K562 (cell line): ENCODE measurements around the gene IKBKG. TPM values are rescaled to one million over a fixed set of nuclear protein-coding genes. Genes with fewer than 3 reads are reported as not detected.

Experiments used
- BCL6 ChIP-seq: fragments of 250-450 bp; sonication (Bioruptor Pico); IDR thresholded peaks from 2 replicates; pipeline ENCODE4 v1.4.0; 2020
- CXXC5 ChIP-seq: fragments of 250-450 bp; sonication (Bioruptor Pico); IDR thresholded peaks from 2 replicates; pipeline ENCODE4 v1.8.0; 2022; ENCODE audit warnings: inconsistent platforms, mild to moderate bottlenecking, moderate library complexity
- E2F3 ChIP-seq: fragments of 250-450 bp; sonication (Bioruptor Pico); IDR thresholded peaks from 2 replicates; pipeline ENCODE4 v1.4.0; 2020; ENCODE audit warnings: mild to moderate bottlenecking
- ETV6 ChIP-seq, 3 experiments: fragments of 150-350 bp in 1 of 3; sonication (generic) in 1 of 3; formaldehyde crosslinking in 1 of 3; IDR thresholded peaks; 2 replicates each; pipeline versions ENCODE4 v1.6.1 to v1.8.0; 2014 to 2022; ENCODE audit warnings: borderline replicate concordance in 2 of 3, low read depth in 2 of 3, antibody characterized with exemption in 1 of 3, low read length in 1 of 3, mild to moderate bottlenecking in 1 of 3, missing genetic modification reagents in 1 of 3
- GABPB1 ChIP-seq: sonication (generic); formaldehyde crosslinking; IDR thresholded peaks from 2 replicates; pipeline ENCODE4 v1.8.0; 2022; ENCODE audit warnings: mild to moderate bottlenecking, missing genetic modification reagents
- HMGN3 ChIP-seq: IDR thresholded peaks from 2 replicates; pipeline ENCODE4 v1.6.1; 2011; ENCODE audit warnings: borderline replicate concordance, low read depth, mild to moderate bottlenecking, mixed read lengths, low read length; ENCODE audit not compliant: insufficient read length; ENCODE audit errors: extremely low read depth
- HNRNPLL ChIP-seq: fragments of 200-400 bp; formaldehyde crosslinking; IDR thresholded peaks from 2 replicates; pipeline ENCODE4 v1.6.1; 2017; ENCODE audit warnings: low read length, low read depth, mild to moderate bottlenecking; ENCODE audit not compliant: poor library complexity, severe bottlenecking
- KAT7 ChIP-seq: sonication (generic); formaldehyde crosslinking; IDR thresholded peaks from 2 replicates; pipeline ENCODE4 v1.8.0; 2022; ENCODE audit warnings: missing genetic modification reagents, mild to moderate bottlenecking, borderline replicate concordance
- NCOA1 ChIP-seq: fragments of 450-650 bp; IDR thresholded peaks from 2 replicates; pipeline ENCODE4 v1.6.1; 2016; ENCODE audit warnings: low read depth
- NRF1 ChIP-seq, 2 experiments: fragments of 450-650 bp; IDR thresholded peaks in 1 of 2; conservative IDR thresholded peaks in 1 of 2; 2 replicates each; pipeline ENCODE4 v1.6.1; 2014; ENCODE audit warnings: mild to moderate bottlenecking in 2 of 2
- PML ChIP-seq: IDR thresholded peaks from 2 replicates; pipeline ENCODE4 v1.6.1; 2012; ENCODE audit warnings: low read length, inconsistent platforms
- POLR2G ChIP-seq: fragments of 200-400 bp; formaldehyde crosslinking; IDR thresholded peaks from 2 replicates; pipeline ENCODE4 v1.6.1; 2017; ENCODE audit warnings: low read depth, mild to moderate bottlenecking, antibody characterized with exemption, low read length, moderate library complexity
- RB1 ChIP-seq: fragments of 450-650 bp; IDR thresholded peaks from 2 replicates; pipeline ENCODE4 v1.6.1; 2017; ENCODE audit warnings: low read depth, mild to moderate bottlenecking
- RBFOX2 ChIP-seq: fragments of 200-400 bp; formaldehyde crosslinking; IDR thresholded peaks from 2 replicates; pipeline ENCODE4 v1.6.1; 2017; ENCODE audit warnings: low read depth, mild to moderate bottlenecking, low read length, moderate library complexity
- polyA plus RNA-seq, 8 experiments: library from polyadenylated mRNA; depleted of rRNA in 4 of 8; stranded (reverse) in 5 of 8; unstranded in 3 of 8; fragments of >200 nt; fragmentation: Nextera tagmentation in 2 of 8; fragmentation: Illumina TruSeq in 1 of 8; extraction: Ambion mirVana in 2 of 8; extraction: Trizol in 1 of 8; gene quantifications; 2 replicates each; pipeline versions ENCODE4 v1.2.1 to v1.2.3, GENCODE V29; 2011 to 2014; ENCODE audit warnings: inconsistent platforms in 1 of 8, missing spikeins in 1 of 8
- total RNA-seq, 7 experiments: library from RNA; depleted of rRNA in 6 of 7; stranded (reverse); fragments of >200 nt in 6 of 7; fragmentation: Illumina TruSeq in 2 of 7; extraction: Trizol in 2 of 7; gene quantifications; 2 replicates each; pipeline versions ENCODE4 v1.2.1 to v1.2.3, GENCODE V29; 2011 to 2021; ENCODE audit warnings: low replicate concordance in 1 of 7
- TF ChIP-seq, protein P1 (sequence below): sonication (generic); formaldehyde crosslinking; IDR thresholded peaks from 2 replicates; pipeline ENCODE4 v1.8.0; 2022; ENCODE audit warnings: mild to moderate bottlenecking, missing genetic modification reagents
- TF ChIP-seq, protein P2 (sequence below): fragments of 250-450 bp; sonication (Bioruptor Pico); IDR thresholded peaks from 2 replicates; pipeline ENCODE4 v1.8.0; 2021; ENCODE audit warnings: borderline replicate concordance, mild to moderate bottlenecking, moderate library complexity; ENCODE audit not compliant: poor library complexity, severe bottlenecking

IKBKG gene
- total and polyA plus RNA-seq, 9 of the 15 experiments (the other 6 are each of a cell fraction or from before 2014, with no cell fraction given): 0.68 to 60.0 (median 21.9) TPM

DNA sequence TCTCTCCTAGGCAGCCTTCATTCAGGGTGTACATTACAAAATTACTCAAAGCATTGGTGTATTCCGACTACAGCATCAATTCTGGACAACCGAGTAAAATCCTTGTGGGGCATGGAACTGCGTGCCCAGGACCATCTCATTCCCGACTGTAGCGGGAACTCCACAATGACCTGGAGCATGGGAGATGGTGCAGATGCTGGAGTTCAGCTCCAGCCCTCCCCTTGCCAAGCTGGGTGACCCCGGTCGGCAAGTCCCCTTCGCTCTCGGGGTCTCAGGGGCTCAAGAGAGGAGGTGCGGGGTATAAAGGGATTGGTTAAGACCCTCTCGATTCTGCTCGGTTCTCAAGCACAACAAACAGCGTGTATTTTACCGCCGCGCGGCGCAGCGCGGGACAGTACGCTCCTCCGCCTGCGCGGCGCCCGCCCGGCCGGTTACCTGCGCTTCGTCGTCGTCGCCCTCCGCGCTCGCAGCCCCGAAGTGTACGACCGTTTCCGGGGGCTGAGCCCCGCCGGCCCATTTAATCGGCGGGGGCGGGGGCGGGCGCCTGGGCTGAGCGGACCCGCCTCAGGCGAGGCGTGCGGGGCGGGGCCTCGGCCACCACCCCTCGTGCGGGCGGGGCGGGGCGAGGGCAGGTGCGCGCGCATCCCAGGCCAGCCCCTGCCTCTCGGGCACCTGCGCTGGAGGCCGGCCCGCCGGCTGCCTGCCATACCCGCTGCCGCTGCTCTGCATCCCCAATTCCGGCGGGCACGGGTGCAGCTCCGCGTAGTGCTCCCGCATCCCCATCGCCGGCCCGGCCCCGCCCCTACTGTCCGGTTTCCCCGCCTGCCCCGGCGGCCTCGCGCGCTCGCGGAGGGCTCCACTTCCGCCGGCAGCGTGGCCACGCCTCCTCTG lies 821 bp upstream of the IKBKG start, which contains the start of gene G6PD (continued):
- peak; percentile 41 for TF ChIP-seq HNRNPLL
- TF ChIP-seq GABPB1: peak; percentile 31; the same call in 1 of the 2 replicates
- TF ChIP-seq, protein P1, sequence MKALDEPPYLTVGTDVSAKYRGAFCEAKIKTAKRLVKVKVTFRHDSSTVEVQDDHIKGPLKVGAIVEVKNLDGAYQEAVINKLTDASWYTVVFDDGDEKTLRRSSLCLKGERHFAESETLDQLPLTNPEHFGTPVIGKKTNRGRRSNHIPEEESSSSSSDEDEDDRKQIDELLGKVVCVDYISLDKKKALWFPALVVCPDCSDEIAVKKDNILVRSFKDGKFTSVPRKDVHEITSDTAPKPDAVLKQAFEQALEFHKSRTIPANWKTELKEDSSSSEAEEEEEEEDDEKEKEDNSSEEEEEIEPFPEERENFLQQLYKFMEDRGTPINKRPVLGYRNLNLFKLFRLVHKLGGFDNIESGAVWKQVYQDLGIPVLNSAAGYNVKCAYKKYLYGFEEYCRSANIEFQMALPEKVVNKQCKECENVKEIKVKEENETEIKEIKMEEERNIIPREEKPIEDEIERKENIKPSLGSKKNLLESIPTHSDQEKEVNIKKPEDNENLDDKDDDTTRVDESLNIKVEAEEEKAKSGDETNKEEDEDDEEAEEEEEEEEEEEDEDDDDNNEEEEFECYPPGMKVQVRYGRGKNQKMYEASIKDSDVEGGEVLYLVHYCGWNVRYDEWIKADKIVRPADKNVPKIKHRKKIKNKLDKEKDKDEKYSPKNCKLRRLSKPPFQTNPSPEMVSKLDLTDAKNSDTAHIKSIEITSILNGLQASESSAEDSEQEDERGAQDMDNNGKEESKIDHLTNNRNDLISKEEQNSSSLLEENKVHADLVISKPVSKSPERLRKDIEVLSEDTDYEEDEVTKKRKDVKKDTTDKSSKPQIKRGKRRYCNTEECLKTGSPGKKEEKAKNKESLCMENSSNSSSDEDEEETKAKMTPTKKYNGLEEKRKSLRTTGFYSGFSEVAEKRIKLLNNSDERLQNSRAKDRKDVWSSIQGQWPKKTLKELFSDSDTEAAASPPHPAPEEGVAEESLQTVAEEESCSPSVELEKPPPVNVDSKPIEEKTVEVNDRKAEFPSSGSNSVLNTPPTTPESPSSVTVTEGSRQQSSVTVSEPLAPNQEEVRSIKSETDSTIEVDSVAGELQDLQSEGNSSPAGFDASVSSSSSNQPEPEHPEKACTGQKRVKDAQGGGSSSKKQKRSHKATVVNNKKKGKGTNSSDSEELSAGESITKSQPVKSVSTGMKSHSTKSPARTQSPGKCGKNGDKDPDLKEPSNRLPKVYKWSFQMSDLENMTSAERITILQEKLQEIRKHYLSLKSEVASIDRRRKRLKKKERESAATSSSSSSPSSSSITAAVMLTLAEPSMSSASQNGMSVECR (CRISPR knock-in tag): peak; percentile 6; the same call in 1 of the 2 replicates
- 0 out of 2 replicates have a peak, but pooled peaks have one; percentile 7 for TF ChIP-seq E2F3 (CRISPR knock-in tag)
- peak; percentile 34; the same call in 1 of the 2 replicates for TF ChIP-seq PML
- TF ChIP-seq HMGN3: peak; percentile 59
- TF ChIP-seq POLR2G: peak; percentile 76
- TF ChIP-seq, protein P2, sequence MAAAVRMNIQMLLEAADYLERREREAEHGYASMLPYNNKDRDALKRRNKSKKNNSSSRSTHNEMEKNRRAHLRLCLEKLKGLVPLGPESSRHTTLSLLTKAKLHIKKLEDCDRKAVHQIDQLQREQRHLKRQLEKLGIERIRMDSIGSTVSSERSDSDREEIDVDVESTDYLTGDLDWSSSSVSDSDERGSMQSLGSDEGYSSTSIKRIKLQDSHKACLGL (CRISPR knock-in tag): no peak
- TF ChIP-seq NCOA1: no peak
- TF ChIP-seq KAT7 (CRISPR knock-in tag): 0 out of 2 replicates have a peak, but pooled peaks have one; percentile 33
- TF ChIP-seq NRF1 (conservative IDR thresholded peaks at IDR 0.05 in 1 of 2, IDR thresholded peaks at IDR 0.05 in 1 of 2): peak; percentile 84 to 87
- peak; percentile 27; the same call in 1 of the 2 replicates for TF ChIP-seq RB1
- TF ChIP-seq BCL6: no peak
- TF ChIP-seq ETV6 (IDR thresholded peaks at IDR 0.05; ENCODE audit: borderline replicate concordance in 1 of 2, low read depth in 2 of 2, low read length in 1 of 2): no peak
- no peak for TF ChIP-seq ETV6 (CRISPR knock-in tag; IDR thresholded peaks at IDR 0.05; ENCODE audit: borderline replicate concordance)
- TF ChIP-seq CXXC5 (CRISPR knock-in tag): peak; percentile 15
- TF ChIP-seq RBFOX2: peak; percentile 73
